B cell (primary cell): ENCODE results near the gene LRRC61.
"Not testable (repeated sequence)": the region's sequence is repeated elsewhere in the genome, so short reads cannot be mapped to it uniquely, and the experiment has no call there.

Experiments
- EZH2 ChIP-seq: IDR thresholded peaks from 2 replicates; pipeline ENCODE4 v1.6.1; 2012; ENCODE audit warnings: borderline replicate concordance, low read depth, mild to moderate bottlenecking, moderate library complexity, low read length; ENCODE audit not compliant: insufficient read depth, poor library complexity, severe bottlenecking
- TF ChIP-seq, protein P1 (sequence below): fragments of 200-600 bp; IDR thresholded peaks from one replicate; pipeline ENCODE4 v1.8.0; 2022; ENCODE audit warnings: antibody characterized with exemption, mild to moderate bottlenecking

DNA sequence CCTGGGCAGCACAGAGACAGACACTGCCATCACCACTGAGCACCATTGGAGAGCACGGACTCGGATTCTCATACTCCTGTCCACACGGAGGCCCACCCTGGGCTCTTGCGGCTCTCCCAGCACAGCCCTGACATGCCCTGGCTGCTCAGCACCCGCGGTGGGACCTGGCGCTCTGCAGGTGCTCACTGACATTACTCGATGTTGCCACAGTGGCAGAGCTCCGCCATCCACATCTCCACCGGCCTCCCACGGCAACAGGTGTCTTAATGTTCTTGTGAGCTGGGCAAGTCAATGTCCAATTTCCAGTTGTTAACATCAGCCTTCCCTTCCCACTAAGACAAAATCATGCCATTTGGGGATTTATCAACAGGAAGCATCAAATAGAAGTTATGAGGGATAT is 44.8 kb upstream of the LRRC61 start:
- TF ChIP-seq, protein P1, sequence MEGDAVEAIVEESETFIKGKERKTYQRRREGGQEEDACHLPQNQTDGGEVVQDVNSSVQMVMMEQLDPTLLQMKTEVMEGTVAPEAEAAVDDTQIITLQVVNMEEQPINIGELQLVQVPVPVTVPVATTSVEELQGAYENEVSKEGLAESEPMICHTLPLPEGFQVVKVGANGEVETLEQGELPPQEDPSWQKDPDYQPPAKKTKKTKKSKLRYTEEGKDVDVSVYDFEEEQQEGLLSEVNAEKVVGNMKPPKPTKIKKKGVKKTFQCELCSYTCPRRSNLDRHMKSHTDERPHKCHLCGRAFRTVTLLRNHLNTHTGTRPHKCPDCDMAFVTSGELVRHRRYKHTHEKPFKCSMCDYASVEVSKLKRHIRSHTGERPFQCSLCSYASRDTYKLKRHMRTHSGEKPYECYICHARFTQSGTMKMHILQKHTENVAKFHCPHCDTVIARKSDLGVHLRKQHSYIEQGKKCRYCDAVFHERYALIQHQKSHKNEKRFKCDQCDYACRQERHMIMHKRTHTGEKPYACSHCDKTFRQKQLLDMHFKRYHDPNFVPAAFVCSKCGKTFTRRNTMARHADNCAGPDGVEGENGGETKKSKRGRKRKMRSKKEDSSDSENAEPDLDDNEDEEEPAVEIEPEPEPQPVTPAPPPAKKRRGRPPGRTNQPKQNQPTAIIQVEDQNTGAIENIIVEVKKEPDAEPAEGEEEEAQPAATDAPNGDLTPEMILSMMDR = not testable (repeated sequence)
- not testable (repeated sequence) for TF ChIP-seq EZH2
